Activated CD8-positive, alpha-beta memory T cell treated with anti-CD3 and anti-CD28 coated beads, Interleukin-2, amount 10 ng/mL, durations not matched to agents 7 days and 5 days (primary cell): ENCODE results near the gene FGF12. TPM values are rescaled to one million over a fixed set of nuclear protein-coding genes. Genes with fewer than 3 reads are reported as not detected.

Experiments
- ATAC-seq: fragments of 150-1000 bp; cut with Tn5 transposase; one replicate; pipeline ENCODE4 v1.10.0; 2021; ENCODE audit warnings: moderate library complexity
- CTCF ChIA-PET: fragments of 350-600 bp; sonication (Branson Sonifier 250); formaldehyde crosslinking; loops from one replicate; lab custom pipeline; 2021; ENCODE audit warnings: antibody characterized with exemption; lab: Charles Lee
- DNase-seq: peaks from one replicate; pipeline ENCODE4 v3.0.0-alpha.2; 2020
- H3K27ac Mint-ChIP-seq: one replicate; pipeline ENCODE4 v1.8.0; 2021; ENCODE audit warnings: mild to moderate bottlenecking, mixed read lengths
- H3K27me3 Mint-ChIP-seq: one replicate; pipeline ENCODE4 v1.8.0; 2021; ENCODE audit warnings: mixed read lengths
- H3K36me3 Mint-ChIP-seq: one replicate; pipeline ENCODE4 v1.8.0; 2021; ENCODE audit warnings: mild to moderate bottlenecking, mixed read lengths
- H3K4me1 Mint-ChIP-seq: one replicate; pipeline ENCODE4 v1.8.0; 2021; ENCODE audit warnings: mixed read lengths
- H3K4me3 Mint-ChIP-seq: one replicate; pipeline ENCODE4 v1.8.0; 2021; ENCODE audit warnings: mild to moderate bottlenecking, moderate library complexity, mixed read lengths
- H3K9me3 Mint-ChIP-seq: one replicate; pipeline ENCODE4 v1.8.0; 2022; ENCODE audit warnings: low read depth, mixed read lengths
- total RNA-seq, 2 experiments: library from RNA; stranded (reverse); gene quantifications; one replicate each; pipeline ENCODE4 v1.2.3, GENCODE V29; 2021

FGF12 gene
- total RNA-seq, 2 experiments from 2014 or later: not detected

DNA sequence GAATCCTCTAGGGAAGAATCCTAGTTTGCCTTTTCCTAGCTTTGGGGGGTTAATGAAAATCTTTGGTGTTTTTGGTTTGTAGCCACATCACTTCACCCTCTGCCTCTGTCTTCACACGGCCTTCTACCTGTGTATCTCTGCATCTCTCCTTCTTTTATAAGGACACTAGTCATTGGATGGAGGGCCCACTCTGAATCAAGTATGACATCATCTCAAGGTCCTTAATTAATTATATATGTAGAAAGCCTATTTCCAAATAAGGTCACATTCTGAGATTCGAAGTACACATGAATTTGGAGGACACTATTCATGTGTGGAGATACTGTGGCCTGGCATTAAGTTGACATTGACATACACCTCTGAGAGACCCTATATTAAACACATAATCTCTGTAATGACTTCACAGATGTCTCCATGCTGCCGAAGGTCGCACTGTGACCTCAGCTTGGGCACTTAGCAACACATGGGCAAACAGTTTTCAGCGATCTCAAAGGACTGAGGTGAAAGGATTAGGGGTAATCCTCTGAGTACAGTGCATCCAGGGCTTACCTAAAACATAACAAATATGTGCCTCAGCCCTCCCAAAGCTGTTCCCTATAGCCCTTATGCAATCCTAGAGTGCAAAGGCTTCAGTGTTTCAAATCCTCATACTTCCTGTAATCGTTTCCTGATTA, 446.0 kb downstream of the FGF12 start:
- no peak for DNase-seq
- Mint-ChIP-seq H3K4me3 (no peak overlapping the region), H3K4me1 (no peaks in the 10 kb centered on the region), H3K27ac (no peak overlapping the region), H3K9me3 (no peaks in the 10 kb centered on the region), H3K27me3 (no peaks in the 10 kb centered on the region), H3K36me3 (no peaks in the 10 kb centered on the region)
- no peak for ATAC-seq
- CTCF ChIA-PET: no interaction called here

DNA sequence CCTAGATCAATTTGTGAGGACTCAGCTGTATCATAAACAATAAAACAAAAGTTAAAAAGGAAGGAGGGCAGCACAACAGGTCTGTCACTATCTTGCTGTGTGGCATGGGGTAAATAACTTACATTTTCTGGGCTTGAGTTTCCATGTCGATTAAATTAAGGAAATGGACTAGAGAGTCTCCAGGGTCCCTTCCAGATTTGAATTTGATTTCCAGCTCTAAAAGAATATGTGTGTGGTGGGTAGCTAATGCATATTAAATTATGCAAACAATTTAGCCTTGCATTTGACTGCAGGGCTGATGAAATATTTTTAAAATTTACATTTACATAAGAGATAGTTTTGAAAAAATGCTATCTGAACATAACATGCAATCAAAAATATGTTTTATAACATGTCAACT, 447.7 kb downstream of the FGF12 start:
- Mint-ChIP-seq H3K36me3 (no peaks in the 10 kb centered on the region), H3K4me1 (no peaks in the 10 kb centered on the region), H3K27ac (no peak overlapping the region), H3K27me3 (no peaks in the 10 kb centered on the region), H3K4me3 (no peak overlapping the region), H3K9me3 (no peaks in the 10 kb centered on the region)
- CTCF ChIA-PET: no interaction called here
- ATAC-seq (no peak), DNase-seq (no peak)

DNA sequence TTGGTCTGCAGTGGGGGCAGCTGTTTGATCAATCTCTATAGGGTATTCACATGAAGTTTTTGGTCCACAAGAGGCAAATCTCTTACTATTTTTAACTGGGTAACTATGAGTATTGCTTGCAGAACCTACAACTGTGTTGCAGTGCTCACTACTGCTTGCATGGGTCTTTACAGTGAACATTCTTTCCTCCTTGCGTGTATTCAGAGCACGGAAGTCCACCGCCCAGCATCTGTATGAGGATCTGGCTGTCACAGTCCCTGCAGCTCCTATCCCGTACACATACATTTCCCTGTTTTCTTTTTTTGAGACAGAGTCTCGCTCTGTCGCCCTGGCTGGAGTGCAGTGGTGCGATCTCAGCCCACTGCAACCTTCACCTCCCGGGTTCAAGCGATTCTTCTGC, 449.9 kb downstream of the FGF12 start:
- no peak overlapping the region for H3K27ac Mint-ChIP-seq
- H3K27me3 Mint-ChIP-seq: no peaks in the 10 kb centered on the region
- no peaks in the 10 kb centered on the region for H3K9me3 Mint-ChIP-seq
- CTCF ChIA-PET: no interaction called here
- no peak overlapping the region for H3K4me3 Mint-ChIP-seq
- no peaks in the 10 kb centered on the region for H3K36me3 Mint-ChIP-seq
- H3K4me1 Mint-ChIP-seq: no peaks in the 10 kb centered on the region
- ATAC-seq: no peak
- no peak for DNase-seq

DNA sequence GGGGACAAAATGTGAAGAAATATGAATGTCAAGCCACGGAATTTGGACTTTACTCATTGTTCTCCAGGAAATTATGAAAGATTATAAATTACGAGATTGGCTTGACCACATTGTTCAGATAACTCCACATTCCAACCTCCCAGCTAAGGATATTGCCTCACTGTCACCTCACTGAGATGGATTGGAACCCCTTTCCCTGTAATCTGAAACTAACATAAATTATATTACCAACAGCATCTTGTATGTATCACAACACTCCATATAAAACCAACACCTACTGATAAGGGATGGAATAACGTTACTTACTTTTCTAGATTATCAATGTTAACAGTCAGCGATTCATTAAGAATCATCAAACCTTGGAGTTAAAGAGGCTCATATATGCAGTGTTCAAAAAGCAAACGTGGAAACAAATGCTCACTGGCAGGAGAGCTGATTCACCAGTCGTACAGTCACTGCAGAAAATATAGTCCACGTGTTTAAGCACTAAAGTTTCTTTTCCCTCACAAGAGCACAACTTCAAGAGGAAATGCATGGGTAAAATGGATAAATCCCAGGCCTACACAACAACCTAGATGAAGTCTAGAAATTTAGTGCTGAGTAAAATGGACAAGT, 451.5 kb downstream of the FGF12 start:
- ATAC-seq (no peak), DNase-seq (no peak)
- no peak overlapping the region for H3K4me3 Mint-ChIP-seq
- H3K36me3 Mint-ChIP-seq: no peaks in the 10 kb centered on the region
- H3K27ac Mint-ChIP-seq: no peak overlapping the region
- H3K9me3 Mint-ChIP-seq: no peaks in the 10 kb centered on the region
- CTCF ChIA-PET: no interaction called here
- no peaks in the 10 kb centered on the region for H3K27me3 Mint-ChIP-seq
- no peaks in the 10 kb centered on the region for H3K4me1 Mint-ChIP-seq

DNA sequence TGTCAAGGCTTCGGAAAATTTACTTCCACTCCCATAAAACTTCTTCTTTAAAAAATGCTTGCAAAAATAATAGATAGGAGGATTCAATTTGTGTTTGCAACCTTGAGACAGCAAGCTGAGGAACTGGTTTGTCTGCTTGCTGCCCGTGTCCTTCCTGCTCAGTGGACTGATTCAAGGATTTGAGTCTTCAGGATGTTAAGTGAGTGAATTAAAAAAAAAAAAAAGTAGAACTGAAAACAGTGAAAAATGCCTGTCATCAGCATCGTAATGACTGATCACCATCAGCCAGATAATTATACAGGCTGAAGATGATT, 453.7 kb downstream of the FGF12 start:
- no peak overlapping the region for H3K27ac Mint-ChIP-seq

DNA sequence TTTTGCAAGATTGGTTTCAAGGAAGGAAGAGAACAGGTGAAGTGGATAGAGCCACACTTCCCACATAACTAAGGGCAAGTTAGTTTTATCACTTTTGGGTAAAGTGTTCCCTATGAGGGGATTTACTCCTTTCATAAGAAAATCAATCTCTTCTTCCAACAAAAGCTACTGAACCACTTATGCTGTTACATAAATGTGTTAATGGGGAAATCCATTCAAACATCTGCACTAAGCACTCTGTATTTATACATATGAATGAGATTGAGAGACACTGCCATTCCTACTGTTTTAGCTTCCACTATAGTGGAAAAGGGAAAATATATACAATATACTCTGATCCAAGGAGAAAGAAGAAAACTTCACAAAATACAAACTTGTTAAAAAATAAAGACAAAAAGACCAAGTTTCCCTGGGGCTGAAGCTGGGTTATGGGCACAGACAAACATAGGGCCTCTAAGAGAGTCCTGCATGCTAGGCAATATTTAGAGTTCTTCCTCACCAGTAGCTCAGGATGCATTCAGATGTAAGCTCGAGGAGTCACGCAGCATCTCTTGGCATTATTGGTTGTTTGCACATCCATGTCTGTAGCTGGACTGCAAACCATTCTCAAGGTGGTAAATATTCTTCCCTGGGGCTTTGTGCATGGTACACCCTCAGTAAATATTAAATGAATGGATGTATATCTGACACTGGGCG, 454.2 kb downstream of the FGF12 start:
- no peak for DNase-seq
- H3K36me3 Mint-ChIP-seq: no peaks in the 10 kb centered on the region
- H3K27me3 Mint-ChIP-seq: no peaks in the 10 kb centered on the region
- H3K9me3 Mint-ChIP-seq: no peaks in the 10 kb centered on the region
- CTCF ChIA-PET: no interaction called here
- no peaks in the 10 kb centered on the region for H3K4me1 Mint-ChIP-seq
- H3K4me3 Mint-ChIP-seq: no peak overlapping the region
- H3K27ac Mint-ChIP-seq: no peak overlapping the region
- no peak for ATAC-seq

More for the DNA sequence above, 453.7 kb downstream of the FGF12 start:
- ATAC-seq (no peak), DNase-seq (no peak)
- CTCF ChIA-PET: no interaction called here
- Mint-ChIP-seq H3K4me1 (no peaks in the 10 kb centered on the region), H3K36me3 (no peaks in the 10 kb centered on the region), H3K27me3 (no peaks in the 10 kb centered on the region), H3K4me3 (no peak overlapping the region), H3K9me3 (no peaks in the 10 kb centered on the region)

DNA sequence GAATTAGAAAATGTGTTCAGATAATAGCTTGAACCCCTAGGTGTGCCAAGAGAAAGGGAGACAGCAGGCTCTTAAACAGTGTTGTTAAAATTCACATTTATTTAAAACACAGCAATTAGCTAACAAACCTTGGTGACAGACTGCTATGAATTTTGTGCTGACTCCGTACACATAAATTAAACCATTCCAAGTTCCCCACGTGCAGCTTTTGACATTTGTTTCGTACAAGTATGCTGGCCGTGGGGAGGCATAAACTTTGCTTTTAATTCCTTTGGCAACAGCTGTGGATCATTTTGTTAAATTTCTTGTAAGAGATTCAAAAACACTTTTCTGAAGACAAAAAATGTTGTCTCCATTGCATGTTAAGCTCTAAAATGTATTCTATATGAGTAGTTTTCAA, 465.3 kb downstream of the FGF12 start:
- Mint-ChIP-seq H3K9me3 (peaks cover 2% of the 10 kb centered on the region), H3K4me1 (no peaks in the 10 kb centered on the region), H3K36me3 (no peaks in the 10 kb centered on the region), H3K27me3 (no peaks in the 10 kb centered on the region), H3K27ac (no peak overlapping the region), H3K4me3 (no peak overlapping the region)
- CTCF ChIA-PET: no interaction called here
- no peak for ATAC-seq
- no peak for DNase-seq

DNA sequence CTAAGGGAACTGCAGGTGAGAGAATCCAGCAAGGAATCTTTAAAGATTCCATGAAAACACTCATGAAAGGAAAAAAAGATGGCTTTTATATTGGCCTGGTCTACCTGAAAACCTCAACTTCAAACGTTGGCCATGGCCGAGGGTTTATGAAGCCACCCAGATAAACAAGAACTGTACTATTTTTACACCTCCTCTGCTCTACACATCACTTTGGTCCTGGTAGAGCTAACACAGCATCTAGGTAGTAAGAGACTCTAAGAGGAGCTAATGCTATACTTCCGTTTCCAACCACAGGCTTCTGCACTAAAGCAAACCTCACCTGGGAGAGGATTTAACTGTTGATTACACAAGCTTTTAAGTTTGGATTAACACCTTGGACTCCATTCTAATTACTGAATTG, 466.2 kb downstream of the FGF12 start:
- DNase-seq: no peak

DNA sequence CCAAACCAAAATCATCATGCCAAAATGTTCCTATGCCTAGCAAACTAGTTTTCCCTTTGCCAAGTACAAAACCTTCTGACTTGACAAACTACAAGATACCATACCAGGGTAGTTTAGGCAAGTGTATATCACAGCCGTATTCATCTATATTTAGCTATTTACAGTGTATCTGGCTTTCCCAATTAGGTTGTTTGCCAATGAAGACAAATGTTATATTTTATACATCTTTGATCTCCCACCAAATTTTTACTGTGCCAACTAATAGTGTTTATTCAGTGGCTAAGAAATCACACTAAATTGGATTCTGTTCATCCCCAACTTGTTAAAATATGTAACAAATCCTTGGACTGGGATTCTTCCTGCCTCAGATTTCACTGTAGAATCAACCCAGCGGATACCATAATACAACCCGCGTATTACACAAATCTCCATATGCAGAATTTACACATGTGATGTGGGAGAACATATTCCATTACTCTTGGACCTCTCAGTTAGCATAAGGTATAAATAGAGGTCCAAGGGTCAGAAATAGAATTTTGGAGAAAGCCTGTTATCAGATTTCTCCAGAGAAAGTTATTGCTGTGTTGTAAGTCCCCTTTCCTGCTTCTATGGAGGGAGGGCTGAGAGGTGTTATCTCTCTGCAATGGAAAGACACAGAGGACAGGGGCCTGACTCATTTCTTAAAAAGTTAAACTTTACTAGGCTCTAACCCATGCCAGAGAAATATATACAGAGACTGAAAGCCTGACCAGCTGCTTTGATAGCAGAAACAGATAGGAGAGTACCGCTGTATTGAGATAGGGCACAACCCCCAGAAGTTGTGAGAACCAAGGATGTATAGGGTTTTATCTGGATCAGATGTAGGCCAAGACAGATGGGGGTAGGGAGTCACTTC, 467.0 kb downstream of the FGF12 start:
- CTCF ChIA-PET: no interaction called here
- Mint-ChIP-seq H3K36me3 (no peaks in the 10 kb centered on the region), H3K4me1 (no peaks in the 10 kb centered on the region), H3K4me3 (no peak overlapping the region), H3K27ac (no peak overlapping the region), H3K27me3 (no peaks in the 10 kb centered on the region), H3K9me3 (peaks cover 2% of the 10 kb centered on the region)
- no peak for ATAC-seq
- DNase-seq: no peak

More for the DNA sequence above, 466.2 kb downstream of the FGF12 start:
- H3K4me3 Mint-ChIP-seq: no peak overlapping the region
- no peaks in the 10 kb centered on the region for H3K27me3 Mint-ChIP-seq
- no peaks in the 10 kb centered on the region for H3K36me3 Mint-ChIP-seq
- H3K4me1 Mint-ChIP-seq: no peaks in the 10 kb centered on the region
- no peak overlapping the region for H3K27ac Mint-ChIP-seq
- peaks cover 2% of the 10 kb centered on the region for H3K9me3 Mint-ChIP-seq
- no peak for ATAC-seq
- CTCF ChIA-PET: no interaction called here

DNA sequence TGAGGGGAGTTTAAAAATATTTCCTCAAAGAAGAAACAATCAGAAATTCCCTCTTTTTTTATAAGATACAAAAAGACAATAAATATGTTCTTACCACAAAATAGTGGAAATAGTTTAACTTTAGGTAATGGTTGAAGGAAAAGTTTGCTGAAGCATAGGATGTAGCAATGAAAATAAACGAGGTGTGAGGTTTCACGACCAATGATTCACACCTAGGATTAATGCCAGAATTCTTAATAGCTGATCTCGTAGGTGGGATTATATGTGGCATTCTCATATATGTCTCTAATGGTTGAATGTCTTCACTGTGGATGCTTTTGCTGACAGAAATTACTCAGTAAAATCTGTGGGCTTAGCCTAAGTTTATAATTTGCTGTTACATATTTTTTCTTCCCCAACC, 467.7 kb downstream of the FGF12 start:
- Mint-ChIP-seq H3K36me3 (no peaks in the 10 kb centered on the region), H3K27me3 (no peaks in the 10 kb centered on the region), H3K9me3 (peaks cover 2% of the 10 kb centered on the region), H3K4me3 (no peak overlapping the region), H3K27ac (no peak overlapping the region), H3K4me1 (no peaks in the 10 kb centered on the region)
- no peak for DNase-seq
- ATAC-seq: no peak
- CTCF ChIA-PET: no interaction called here

DNA sequence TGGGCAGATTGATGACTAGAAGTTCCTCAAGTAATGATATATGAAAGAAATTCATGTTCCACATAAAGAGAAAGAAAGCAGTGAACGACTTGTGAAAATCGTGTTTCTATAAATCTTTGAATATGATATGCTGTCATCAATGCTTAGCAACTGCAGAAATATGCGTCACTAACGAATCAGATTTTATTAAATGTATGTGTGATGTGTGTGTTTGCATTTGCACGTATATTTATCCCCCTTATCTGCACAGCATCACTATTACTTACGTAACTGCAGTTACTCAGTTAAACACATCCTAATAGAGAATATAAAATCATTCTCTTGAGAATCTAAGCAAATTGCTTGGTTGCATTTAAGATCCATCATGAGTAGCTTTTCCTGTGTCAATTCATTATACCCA, 468.6 kb downstream of the FGF12 start:
- CTCF ChIA-PET: no interaction called here
- Mint-ChIP-seq H3K4me3 (no peak overlapping the region), H3K27ac (no peak overlapping the region), H3K27me3 (no peaks in the 10 kb centered on the region), H3K9me3 (peaks cover 2% of the 10 kb centered on the region), H3K4me1 (no peaks in the 10 kb centered on the region), H3K36me3 (no peaks in the 10 kb centered on the region)
- DNase-seq (no peak), ATAC-seq (no peak)

DNA sequence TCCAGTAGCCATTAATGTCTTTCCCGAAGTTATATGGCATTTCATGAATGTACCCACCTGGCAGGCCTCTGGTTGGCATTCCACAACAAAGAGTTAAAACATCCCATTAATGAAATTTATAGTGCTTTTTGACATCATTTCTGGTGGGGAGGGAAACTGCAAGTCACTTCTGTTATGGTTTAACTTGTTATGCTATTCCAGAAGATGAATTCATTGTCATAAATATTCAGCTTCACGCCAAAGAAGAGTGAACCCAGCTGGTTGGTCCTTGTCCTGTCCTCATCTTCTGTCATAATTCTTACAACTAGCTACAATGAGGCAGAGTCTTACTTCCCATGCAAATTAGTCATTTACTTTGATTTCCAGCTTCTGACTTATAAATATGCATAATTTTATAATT, 471.5 kb downstream of the FGF12 start:
- no peak for DNase-seq
- Mint-ChIP-seq H3K9me3 (peaks cover 2% of the 10 kb centered on the region), H3K27ac (no peak overlapping the region), H3K27me3 (no peaks in the 10 kb centered on the region), H3K36me3 (no peaks in the 10 kb centered on the region), H3K4me3 (no peak overlapping the region), H3K4me1 (no peaks in the 10 kb centered on the region)
- CTCF ChIA-PET: no interaction called here
- no peak for ATAC-seq

DNA sequence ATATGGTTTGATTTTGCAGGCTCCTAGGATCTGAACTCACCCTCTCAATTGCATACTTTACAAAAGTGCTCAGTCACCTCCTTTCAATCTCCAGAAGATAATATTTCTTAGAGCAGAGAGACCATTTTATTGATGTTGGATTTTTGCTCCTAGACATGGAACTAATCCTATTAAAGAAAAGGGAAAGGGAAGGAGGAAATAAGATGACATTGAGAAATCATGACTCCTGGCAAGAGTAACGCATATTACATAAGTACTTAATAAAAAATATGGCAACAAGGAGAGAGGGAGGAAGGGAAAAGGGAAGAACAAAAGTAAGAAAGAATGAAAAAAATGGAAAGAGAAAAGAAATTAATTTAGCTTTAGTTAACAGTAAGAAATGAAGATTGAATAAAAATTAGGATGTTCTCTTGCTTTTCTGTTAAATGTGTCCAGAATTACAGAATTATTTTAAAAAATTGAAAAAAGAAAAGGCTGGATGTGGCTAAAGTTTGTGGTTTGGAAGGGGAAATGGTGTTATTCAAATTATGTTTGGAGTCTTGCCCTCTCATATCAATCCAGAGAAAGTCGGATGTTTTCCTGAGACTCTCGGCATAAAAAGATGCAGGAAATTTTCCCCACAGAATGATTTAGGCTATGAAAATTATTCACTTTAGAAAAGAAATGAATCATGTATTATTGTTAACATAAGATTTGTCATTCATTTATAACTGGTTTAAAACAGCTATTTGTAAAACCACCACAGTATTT, 474.0 kb downstream of the FGF12 start:
- CTCF ChIA-PET: no interaction called here
- no peaks in the 10 kb centered on the region for H3K27me3 Mint-ChIP-seq
- H3K27ac Mint-ChIP-seq: no peak overlapping the region
- no peak for DNase-seq
- H3K4me3 Mint-ChIP-seq: no peak overlapping the region
- no peak for ATAC-seq
- H3K36me3 Mint-ChIP-seq: no peaks in the 10 kb centered on the region
- peaks cover 2% of the 10 kb centered on the region for H3K9me3 Mint-ChIP-seq
- H3K4me1 Mint-ChIP-seq: no peaks in the 10 kb centered on the region
